PC-3 (cell line): ENCODE data around the gene MAGI2. TPM values are rescaled to one million over a fixed set of nuclear protein-coding genes. Genes with fewer than 3 reads are reported as not detected.

Source experiments
- ATAC-seq: fragments of 200-7000 bp; cut with Tn5 transposase; 2 replicates; pipeline ENCODE4 v1.9.1; 2020; ENCODE audit warnings: mild to moderate bottlenecking, moderate library complexity
- BruUV-seq: library from RNA; stranded (reverse); fragments of 400-500 nt; replicated peaks from 2 replicates; lab custom pipeline; 2021; lab: Mats Ljungman, UMichigan
- CTCF ChIA-PET: fragments of 300-600 bp; sonication (Branson Sonifier 250); formaldehyde crosslinking; loops from one replicate; lab custom pipeline; 2022; ENCODE audit warnings: antibody characterized with exemption; lab: Charles Lee
- POLR2A ChIA-PET: fragments of 300-600 bp; sonication (Branson Sonifier 250); formaldehyde crosslinking; loops from one replicate; lab custom pipeline; 2022; ENCODE audit warnings: antibody characterized with exemption; ENCODE audit not compliant: unreplicated experiment; lab: Charles Lee
- DNase-seq: peaks from one replicate; pipeline ENCODE4 v3.0.0-alpha.2; 2015
- H2AFZ ChIP-seq: fragments of 300-600 bp; sonication (generic); 2 replicates; pipeline ENCODE4 v1.6.0; 2016; ENCODE audit warnings: antibody characterized with exemption, low read length
- H3F3A ChIP-seq: fragments of 300-600 bp; sonication (generic); one replicate; pipeline ENCODE4 v1.6.0; 2017; ENCODE audit warnings: antibody characterized with exemption, low read length, control low read depth, mild to moderate bottlenecking; ENCODE audit not compliant: unreplicated experiment
- H3K27ac ChIP-seq: fragments of 300-600 bp; sonication (generic); 2 replicates; pipeline ENCODE4 v1.5.1; 2016; ENCODE audit warnings: mild to moderate bottlenecking, low read length
- H3K27me3 ChIP-seq: fragments of 300-600 bp; sonication (generic); 2 replicates; pipeline ENCODE4 v1.6.1; 2016; ENCODE audit warnings: low read length, mixed read lengths
- H3K36me3 ChIP-seq: fragments of 300-600 bp; sonication (generic); 2 replicates; pipeline ENCODE4 v1.6.1; 2016; ENCODE audit warnings: low read depth, mixed run types, low read length, mixed read lengths
- H3K4me1 ChIP-seq: fragments of 300-600 bp; sonication (generic); 2 replicates; pipeline ENCODE4 v1.5.1; 2016; ENCODE audit warnings: low read length; ENCODE audit not compliant: insufficient read depth
- H3K4me2 ChIP-seq: fragments of 300-600 bp; sonication (generic); 2 replicates; pipeline ENCODE4 v1.6.0; 2016; ENCODE audit warnings: low read length
- H3K4me3 ChIP-seq: fragments of 300-600 bp; sonication (generic); 2 replicates; pipeline ENCODE4 v1.5.1; 2016; ENCODE audit warnings: mild to moderate bottlenecking, low read length, mixed read lengths
- H3K79me2 ChIP-seq: fragments of 300-600 bp; sonication (generic); 2 replicates; pipeline ENCODE4 v1.6.1; 2017; ENCODE audit warnings: low read length, mixed read lengths
- H3K9ac ChIP-seq: fragments of 300-600 bp; sonication (generic); 2 replicates; pipeline ENCODE4 v1.6.0; 2016; ENCODE audit warnings: mild to moderate bottlenecking, low read length
- H3K9me2 ChIP-seq: fragments of 300-600 bp; sonication (generic); replicated peaks from 2 replicates; pipeline ENCODE4 v1.6.1; 2016; ENCODE audit warnings: mixed run types, low read length, mixed read lengths
- H3K9me3 ChIP-seq: fragments of 300-600 bp; sonication (generic); 2 replicates; pipeline ENCODE4 v1.6.1; 2016; ENCODE audit warnings: low read length, mixed read lengths
- H4K20me1 ChIP-seq: fragments of 300-600 bp; sonication (generic); 2 replicates; pipeline ENCODE4 v1.6.1; 2016; ENCODE audit warnings: low read length, mixed read lengths
- EZH2 ChIP-seq: fragments of 300-600 bp; sonication (generic); IDR thresholded peaks from one replicate; pipeline ENCODE4 v1.6.1; 2017; ENCODE audit warnings: antibody characterized with exemption, mild to moderate bottlenecking, low read length; ENCODE audit not compliant: unreplicated experiment
- EZH2phosphoT487 ChIP-seq: fragments of 300-600 bp; sonication (generic); IDR thresholded peaks from 2 replicates; pipeline ENCODE4 v1.6.1; 2018; ENCODE audit warnings: mild to moderate bottlenecking, antibody characterized with exemption, low read length, borderline replicate concordance
- intact Hi-C: fragments of 100-400 bp; cut with micrococcal nuclease; formaldehyde crosslinking; loops from 2 replicates; pipeline ENCODE4 v1.9.0; 2023
- total RNA-seq: library from RNA; depleted of rRNA; stranded (reverse); fragments of >200 nt; gene quantifications from 2 replicates; pipeline ENCODE4 v1.2.3, GENCODE V29; 2014
- TF ChIP-seq, protein P1 (sequence below): fragments of 300-600 bp; sonication (generic); conservative IDR thresholded peaks from 2 replicates; pipeline ENCODE4 v1.5.1; 2017; ENCODE audit warnings: antibody characterized with exemption, low read depth, mild to moderate bottlenecking, low read length

MAGI2 gene
- total RNA-seq, 1 experiment from 2014 or later = not detected

DNA sequence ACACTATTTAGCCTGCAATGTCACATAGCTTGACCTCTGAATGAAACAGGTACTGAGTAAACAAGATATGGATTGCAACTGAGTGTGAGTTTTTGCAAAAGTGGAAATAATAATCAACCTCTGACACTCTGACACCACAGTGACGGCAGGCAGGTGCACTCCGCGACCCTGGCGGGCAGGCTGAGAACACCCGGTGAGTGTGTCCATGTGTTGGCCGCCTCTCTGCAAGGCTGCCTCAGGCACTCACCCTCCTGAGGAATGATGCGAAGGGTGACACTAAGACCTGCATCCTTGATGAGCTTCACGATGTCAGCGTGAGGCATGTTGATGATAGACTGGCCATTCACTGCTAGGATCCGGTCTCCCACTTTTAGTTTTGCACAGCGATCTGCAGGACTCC is 1318.7 kb downstream of the MAGI2 start:
- POLR2A ChIA-PET = no interaction called here
- intact Hi-C loops = loop anchor here (1.0 to 10.0 kb wide), 3 partner anchors 110 to 300 kb away; no protein-coding TSS in a partner anchor
- CTCF ChIA-PET = interaction anchor here (0.5 to 0.6 kb wide), 2 partner anchors 296 to 299 kb away, joined by 3 to 4 read pairs; no protein-coding TSS in a partner anchor

DNA sequence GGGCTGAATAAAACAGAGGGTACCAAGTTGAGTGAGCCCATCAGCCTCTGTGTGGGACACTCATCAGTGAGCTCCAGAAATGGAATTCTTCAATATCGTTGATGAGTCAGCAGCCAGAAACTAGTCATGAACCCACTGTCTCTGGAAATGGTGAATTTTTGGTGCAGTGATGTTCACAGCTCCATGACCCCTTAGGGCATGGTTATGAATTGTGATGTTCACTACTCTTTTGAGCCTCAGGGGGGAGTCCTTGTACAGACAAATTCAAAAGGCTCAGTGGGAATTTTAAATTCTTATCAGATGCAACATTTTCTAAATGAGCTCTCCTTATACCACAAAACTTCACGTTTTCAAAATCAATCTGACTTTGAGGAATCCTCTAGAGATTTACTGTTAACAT is 1319.2 kb downstream of the MAGI2 start:
- H3K4me1 ChIP-seq = no peaks in the 10 kb centered on the region
- BruUV-seq = no TSS peak
- DNase-seq (peak; percentile 63), ATAC-seq (peak; percentile 55; the same call in 1 of the 2 replicates)
- no peak overlapping the region for H3K27ac ChIP-seq
- H3K27me3 ChIP-seq = peaks cover 33% of the 10 kb centered on the region
- intact Hi-C loops = loop anchor here (1.0 to 10.0 kb wide), 3 partner anchors 109 to 300 kb away; no protein-coding TSS in a partner anchor
- no peak overlapping the region for H3K9ac ChIP-seq
- POLR2A ChIA-PET = no interaction called here
- CTCF ChIA-PET = interaction anchor here (0.5 to 0.6 kb wide), 3 partner anchors 9 to 299 kb away, joined by 3 to 4 read pairs (median 3); no protein-coding TSS in a partner anchor
- no peaks in the 10 kb centered on the region for H3K9me3 ChIP-seq
- no peaks in the 10 kb centered on the region for H3K36me3 ChIP-seq
- no peaks in the 10 kb centered on the region for H3F3A ChIP-seq
- TF ChIP-seq, protein P1, sequence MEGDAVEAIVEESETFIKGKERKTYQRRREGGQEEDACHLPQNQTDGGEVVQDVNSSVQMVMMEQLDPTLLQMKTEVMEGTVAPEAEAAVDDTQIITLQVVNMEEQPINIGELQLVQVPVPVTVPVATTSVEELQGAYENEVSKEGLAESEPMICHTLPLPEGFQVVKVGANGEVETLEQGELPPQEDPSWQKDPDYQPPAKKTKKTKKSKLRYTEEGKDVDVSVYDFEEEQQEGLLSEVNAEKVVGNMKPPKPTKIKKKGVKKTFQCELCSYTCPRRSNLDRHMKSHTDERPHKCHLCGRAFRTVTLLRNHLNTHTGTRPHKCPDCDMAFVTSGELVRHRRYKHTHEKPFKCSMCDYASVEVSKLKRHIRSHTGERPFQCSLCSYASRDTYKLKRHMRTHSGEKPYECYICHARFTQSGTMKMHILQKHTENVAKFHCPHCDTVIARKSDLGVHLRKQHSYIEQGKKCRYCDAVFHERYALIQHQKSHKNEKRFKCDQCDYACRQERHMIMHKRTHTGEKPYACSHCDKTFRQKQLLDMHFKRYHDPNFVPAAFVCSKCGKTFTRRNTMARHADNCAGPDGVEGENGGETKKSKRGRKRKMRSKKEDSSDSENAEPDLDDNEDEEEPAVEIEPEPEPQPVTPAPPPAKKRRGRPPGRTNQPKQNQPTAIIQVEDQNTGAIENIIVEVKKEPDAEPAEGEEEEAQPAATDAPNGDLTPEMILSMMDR = peak; percentile 65
- TF ChIP-seq EZH2phosphoT487 = no peak
- H3K79me2 ChIP-seq = no peaks in the 10 kb centered on the region
- no peaks in the 10 kb centered on the region for H3K9me2 ChIP-seq
- no peak overlapping the region for H3K4me3 ChIP-seq
- H4K20me1 ChIP-seq = no peaks in the 10 kb centered on the region
- H2AFZ ChIP-seq = no peak overlapping the region
- no peak overlapping the region for H3K4me2 ChIP-seq

More for the DNA sequence above, 1318.7 kb downstream of the MAGI2 start:
- Histone ChIP-seq H3K79me2 (no peaks in the 10 kb centered on the region), H4K20me1 (no peaks in the 10 kb centered on the region), H3K27ac (no peak overlapping the region), H3K4me2 (no peak overlapping the region), H2AFZ (no peak overlapping the region), H3F3A (no peaks in the 10 kb centered on the region), H3K9ac (no peak overlapping the region), H3K9me2 (no peaks in the 10 kb centered on the region), H3K4me3 (no peak overlapping the region), H3K9me3 (no peaks in the 10 kb centered on the region), H3K4me1 (no peaks in the 10 kb centered on the region), H3K36me3 (no peaks in the 10 kb centered on the region), H3K27me3 (peaks cover 35% of the 10 kb centered on the region)
- no TSS peak for BruUV-seq
- no peak for DNase-seq
- TF ChIP-seq, protein P1 = no peak
- TF ChIP-seq EZH2 = no peak
- TF ChIP-seq EZH2phosphoT487 = no peak
- no peak for ATAC-seq

DNA sequence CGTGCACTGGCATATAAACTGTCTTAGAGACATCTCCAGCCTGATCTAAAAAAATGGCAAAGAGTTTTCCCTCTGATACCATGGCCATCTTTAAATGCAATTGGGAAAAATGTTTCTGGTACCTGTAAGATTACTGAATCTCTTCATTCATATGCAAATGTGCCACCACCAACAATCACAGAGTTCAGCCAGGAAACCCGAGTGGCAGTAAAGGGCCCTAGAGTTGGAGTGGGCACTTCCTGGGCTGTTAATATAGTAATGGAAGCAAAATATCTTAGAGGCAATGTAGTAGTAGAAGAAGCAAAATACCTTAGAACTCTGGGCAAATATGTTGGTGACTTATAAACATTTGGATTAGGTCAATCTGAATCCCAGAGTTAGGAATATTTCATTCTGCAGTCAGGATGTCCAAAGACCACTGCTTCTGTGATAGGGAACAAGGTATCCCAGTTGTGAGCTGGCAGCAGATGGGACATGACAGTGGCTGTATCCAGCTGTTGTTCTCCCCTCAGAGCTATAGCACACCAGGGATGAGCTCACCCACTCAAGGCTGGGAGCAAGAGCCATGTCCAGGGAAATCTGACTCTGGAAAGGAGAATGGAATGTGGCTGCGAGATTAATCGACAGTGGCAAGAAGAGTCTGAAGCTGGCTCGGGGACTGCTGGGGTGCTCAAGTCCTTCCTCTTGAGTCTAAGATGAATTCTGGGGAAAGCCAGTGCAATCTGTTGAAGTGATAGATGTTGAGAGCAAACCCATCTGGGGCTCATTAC is 1322.8 kb downstream of the MAGI2 start:
- Histone ChIP-seq H3K4me2 (no peak overlapping the region), H3K79me2 (no peaks in the 10 kb centered on the region), H3F3A (no peaks in the 10 kb centered on the region), H3K9me2 (no peaks in the 10 kb centered on the region), H3K27me3 (peaks cover 36% of the 10 kb centered on the region), H3K4me1 (peaks cover 5% of the 10 kb centered on the region; the same call in 1 of the 2 replicates), H2AFZ (no peak overlapping the region), H3K36me3 (no peaks in the 10 kb centered on the region), H3K4me3 (no peak overlapping the region), H4K20me1 (no peaks in the 10 kb centered on the region), H3K9me3 (no peaks in the 10 kb centered on the region), H3K9ac (no peak overlapping the region), H3K27ac (no peak overlapping the region)
- DNase-seq (no peak), ATAC-seq (no peak)
- TF ChIP-seq, protein P1 = no peak
- TF ChIP-seq EZH2phosphoT487 (no peak), EZH2 (no peak)
- CTCF ChIA-PET = no interaction called here
- no TSS peak for BruUV-seq
- POLR2A ChIA-PET = no interaction called here
- intact Hi-C loops = loop anchor here (10.0 kb wide), 2 partner anchors 106 to 186 kb away; no protein-coding TSS in a partner anchor
